Testis (tissue), 3 donors: ENCODE data around the gene MS4A15. TPM values are rescaled to one million over a fixed set of nuclear protein-coding genes. Genes with fewer than 3 reads are reported as not detected.

Experiments
- DNase-seq: peaks from one replicate; pipeline ENCODE4 v3.0.0-alpha.2; 2019
- H3K27ac ChIP-seq, 2 donors: fragments of 200-600 bp; sonication (generic); one replicate each; pipeline ENCODE4 v1.5.1; 2019
- H3K27me3 ChIP-seq: fragments of 200-600 bp; sonication (generic); one replicate; pipeline ENCODE4 v1.5.1; 2019
- H3K36me3 ChIP-seq: fragments of 200-600 bp; sonication (generic); one replicate; pipeline ENCODE4 v1.5.1; 2017; ENCODE audit warnings: low read depth; ENCODE audit errors: missing control alignments
- H3K4me1 ChIP-seq: fragments of 200-600 bp; sonication (generic); one replicate; pipeline ENCODE4 v1.5.1; 2019
- H3K4me3 ChIP-seq, 2 donors: fragments of 200-600 bp; sonication (generic); one replicate each; pipeline ENCODE4 v1.5.1; 2017 to 2019
- H3K9me3 ChIP-seq: fragments of 200-600 bp; sonication (generic); one replicate; pipeline ENCODE4 v1.5.1; 2017
- POLR2A ChIP-seq: fragments of 450-650 bp; IDR thresholded peaks from one replicate; pipeline ENCODE4 v1.6.1; 2017; ENCODE audit warnings: antibody characterized with exemption, mild to moderate bottlenecking, moderate library complexity
- WGBS, 2 donors: methylation state at CpG; one replicate each; pipeline ENCODE4 v1.1.5; 2018; 5-methylcytosine and 5-hydroxymethylcytosine counted together
- intact Hi-C: fragments of 100-400 bp; cut with DNase I; formaldehyde crosslinking; loops from one replicate; pipeline ENCODE4 v1.15.1; 2023; ENCODE audit warnings: low total_unique reads
- polyA plus RNA-seq: library from polyadenylated mRNA; stranded (reverse); fragments of 350-450 nt; fragmentation: Illumina TruSeq; extraction: RNeasy Lipid Tissue Mini Kit (QIAGEN cat#74804); gene quantifications from one replicate; pipeline ENCODE4 v1.2.3, GENCODE V29; 2014; ENCODE audit warnings: low read depth, low replicate concordance; ENCODE audit not compliant: insufficient read depth
- total RNA-seq, 2 donors: library from RNA; depleted of rRNA; stranded (reverse); fragments of >200 nt; gene quantifications; one replicate each; pipeline ENCODE4 v1.2.3, GENCODE V29; 2016
- TF ChIP-seq, protein P1 (sequence below), 3 experiments: fragments of 450-650 bp in 2 of 3; fragments of 200-600 bp in 1 of 3; sonication (generic) in 1 of 3; IDR thresholded peaks; one replicate each; pipeline ENCODE4 v1.5.1; 2016 to 2019; ENCODE audit warnings: antibody characterized with exemption in 3 of 3, mild to moderate bottlenecking in 2 of 3, moderate library complexity in 1 of 3

Gene MS4A15
- total and polyA plus RNA-seq, 3 donors from 2014 or later: 0.31 to 0.82 (median 0.56) TPM

DNA sequence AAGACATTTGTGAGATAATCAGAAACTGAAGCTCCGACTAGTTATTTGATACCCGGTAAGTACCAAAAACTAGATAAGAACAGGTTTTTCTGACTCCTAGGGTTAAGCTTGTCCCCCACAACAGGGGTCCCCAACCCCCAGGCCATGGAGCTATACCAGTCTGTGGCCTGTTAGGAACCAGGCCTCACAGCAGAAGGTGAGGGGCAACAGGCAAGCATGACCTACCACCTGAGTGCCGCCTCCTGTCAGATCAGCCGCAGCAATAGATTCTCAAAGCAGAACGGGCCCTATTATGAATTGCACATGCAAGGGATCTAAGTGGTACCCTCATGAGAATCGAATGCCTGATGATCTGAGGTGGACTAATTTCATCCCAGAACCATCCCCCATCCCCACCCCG is 27.2 kb downstream of the MS4A15 start:
- no peak for TF ChIP-seq POLR2A
- TF ChIP-seq, protein P1, sequence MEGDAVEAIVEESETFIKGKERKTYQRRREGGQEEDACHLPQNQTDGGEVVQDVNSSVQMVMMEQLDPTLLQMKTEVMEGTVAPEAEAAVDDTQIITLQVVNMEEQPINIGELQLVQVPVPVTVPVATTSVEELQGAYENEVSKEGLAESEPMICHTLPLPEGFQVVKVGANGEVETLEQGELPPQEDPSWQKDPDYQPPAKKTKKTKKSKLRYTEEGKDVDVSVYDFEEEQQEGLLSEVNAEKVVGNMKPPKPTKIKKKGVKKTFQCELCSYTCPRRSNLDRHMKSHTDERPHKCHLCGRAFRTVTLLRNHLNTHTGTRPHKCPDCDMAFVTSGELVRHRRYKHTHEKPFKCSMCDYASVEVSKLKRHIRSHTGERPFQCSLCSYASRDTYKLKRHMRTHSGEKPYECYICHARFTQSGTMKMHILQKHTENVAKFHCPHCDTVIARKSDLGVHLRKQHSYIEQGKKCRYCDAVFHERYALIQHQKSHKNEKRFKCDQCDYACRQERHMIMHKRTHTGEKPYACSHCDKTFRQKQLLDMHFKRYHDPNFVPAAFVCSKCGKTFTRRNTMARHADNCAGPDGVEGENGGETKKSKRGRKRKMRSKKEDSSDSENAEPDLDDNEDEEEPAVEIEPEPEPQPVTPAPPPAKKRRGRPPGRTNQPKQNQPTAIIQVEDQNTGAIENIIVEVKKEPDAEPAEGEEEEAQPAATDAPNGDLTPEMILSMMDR (IDR thresholded peaks at IDR 0.05): no peak
- intact Hi-C loops: no loop called here
- Histone ChIP-seq H3K27ac (no peak overlapping the region), H3K27me3 (no peaks in the 10 kb centered on the region), H3K4me3 (no peak overlapping the region), H3K4me1 (peaks cover 18% of the 10 kb centered on the region), H3K9me3 (no peaks in the 10 kb centered on the region), H3K36me3 (no peaks in the 10 kb centered on the region)
- DNase-seq: no peak
- WGBS, 2 donors: 83 to 97% methylated on average over 7 of the region's 7 CpGs

DNA sequence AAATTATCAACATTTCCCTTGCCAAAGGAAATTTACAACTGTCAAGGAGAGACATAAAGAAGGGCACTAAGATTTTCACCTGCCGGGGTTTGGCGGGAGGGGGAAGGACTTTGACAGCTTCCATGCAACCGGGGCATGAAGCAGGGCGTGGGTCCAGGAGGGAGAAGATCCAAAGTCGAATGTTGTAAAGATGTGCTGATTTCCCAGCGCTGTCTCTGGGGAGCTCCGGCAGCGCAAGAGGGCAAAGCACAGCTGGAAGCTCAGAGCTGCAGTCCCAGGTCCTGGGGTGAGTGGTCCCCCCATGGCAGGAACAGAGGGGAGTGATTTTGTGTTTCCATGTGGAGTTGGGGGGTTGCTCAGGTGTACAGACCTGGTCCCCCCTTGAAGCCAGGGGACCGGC is 28.5 kb downstream of the MS4A15 start, which contains the start of gene MS4A10:
Gene MS4A10, plus strand, starts transcription at position 198 of the 400 bp plus-strand sequence. CDS start 5,003 bp downstream, outside the sequence.
- peaks cover 18% of the 10 kb centered on the region for H3K4me1 ChIP-seq
- DNase-seq: no peak
- no peak within 1 kb of the TSS for H3K4me3 ChIP-seq
- no peaks in the 10 kb centered on the region for H3K27me3 ChIP-seq
- no peak within 1 kb of the TSS for H3K27ac ChIP-seq
- WGBS, 2 donors: 60 to 64% methylated on average over 9 of the region's 9 CpGs
- H3K36me3 ChIP-seq: no peaks in the 10 kb centered on the region
- intact Hi-C loops: no loop called here
- H3K9me3 ChIP-seq: no peaks in the 10 kb centered on the region
- TF ChIP-seq POLR2A: no peak
- TF ChIP-seq, protein P1 (IDR thresholded peaks at IDR 0.05): no peak

DNA sequence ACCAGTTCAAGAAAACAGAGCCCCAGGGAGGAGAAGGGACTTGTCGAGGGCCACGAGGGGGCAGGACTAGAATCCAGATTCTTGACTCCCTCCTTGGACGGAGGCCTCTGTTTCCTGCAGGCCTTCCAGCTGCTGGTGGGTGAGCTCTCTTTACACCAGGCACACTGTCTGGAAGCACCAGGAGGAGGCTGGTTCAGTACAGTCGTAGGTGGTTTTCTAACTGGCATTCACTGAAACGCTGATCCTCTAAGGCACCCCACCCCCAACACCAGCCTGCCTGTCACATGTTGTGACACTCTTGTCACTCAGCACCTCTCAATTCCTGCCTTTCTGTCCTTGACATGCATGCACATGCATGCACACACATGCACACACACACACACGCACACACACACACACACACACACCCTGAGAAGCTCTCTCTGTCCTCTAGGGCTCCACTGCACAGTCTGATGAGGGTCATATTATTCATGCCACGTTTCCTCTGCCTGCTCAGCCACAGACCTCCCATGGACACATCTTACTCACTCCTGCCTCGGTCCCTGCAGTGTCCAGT is 29.2 kb downstream of the MS4A15 start:
- H3K27ac ChIP-seq: no peak overlapping the region
- intact Hi-C loops: no loop called here
- no peak overlapping the region for H3K4me3 ChIP-seq
- peaks cover 18% of the 10 kb centered on the region for H3K4me1 ChIP-seq
- TF ChIP-seq POLR2A: no peak
- TF ChIP-seq, protein P1 (IDR thresholded peaks at IDR 0.05): no peak
- H3K36me3 ChIP-seq: no peaks in the 10 kb centered on the region
- DNase-seq: no peak
- no peaks in the 10 kb centered on the region for H3K9me3 ChIP-seq
- no peaks in the 10 kb centered on the region for H3K27me3 ChIP-seq
- WGBS, 2 donors: 48 to 71% methylated on average over 8 of the region's 8 CpGs

DNA sequence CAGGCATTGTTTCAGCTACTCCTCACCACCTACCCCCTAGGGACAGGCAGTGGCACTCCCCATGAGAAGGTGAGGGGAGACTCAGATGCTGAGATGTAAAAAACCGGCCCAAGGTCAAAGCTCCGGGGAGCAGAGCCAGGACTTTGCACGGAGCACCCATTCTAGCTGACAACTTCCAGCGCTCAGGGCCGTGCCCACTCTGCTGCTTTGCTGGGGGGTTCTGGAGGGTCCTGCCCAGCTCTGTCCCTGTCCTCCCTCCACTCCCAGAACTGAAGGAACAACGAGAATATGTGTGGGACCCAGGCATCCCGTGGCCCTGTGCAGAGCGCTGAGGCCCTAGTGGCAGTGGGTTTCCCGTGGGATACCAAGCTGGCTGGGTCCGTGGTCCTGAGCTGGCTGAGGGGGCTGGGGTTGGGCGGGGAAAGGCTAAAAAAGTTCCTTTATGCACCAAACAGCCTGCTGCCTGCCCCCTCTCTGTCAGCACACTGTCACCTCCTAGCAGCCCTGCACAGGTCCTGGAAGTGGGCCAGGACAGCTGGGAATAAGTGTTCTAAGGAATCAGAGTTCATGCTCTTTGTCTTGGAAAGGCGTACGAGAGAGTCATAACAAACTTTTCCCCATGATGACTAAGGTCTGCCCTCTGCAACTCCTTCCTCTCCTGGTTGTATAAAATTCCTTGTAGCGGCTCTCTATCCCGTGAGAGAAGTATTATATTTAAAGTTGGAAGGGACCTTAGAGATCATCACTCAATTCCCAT is 30.3 kb downstream of the MS4A15 start:
- Histone ChIP-seq H3K4me3 (no peak overlapping the region), H3K36me3 (no peaks in the 10 kb centered on the region), H3K4me1 (peaks cover 18% of the 10 kb centered on the region), H3K27ac (no peak overlapping the region), H3K9me3 (no peaks in the 10 kb centered on the region), H3K27me3 (no peaks in the 10 kb centered on the region)
- intact Hi-C loops: no loop called here
- peak; percentile 83 for DNase-seq
- no peak for TF ChIP-seq POLR2A
- WGBS, 2 donors: 34 to 45% methylated on average over 14 to 15 of the region's 15 CpGs

DNA sequence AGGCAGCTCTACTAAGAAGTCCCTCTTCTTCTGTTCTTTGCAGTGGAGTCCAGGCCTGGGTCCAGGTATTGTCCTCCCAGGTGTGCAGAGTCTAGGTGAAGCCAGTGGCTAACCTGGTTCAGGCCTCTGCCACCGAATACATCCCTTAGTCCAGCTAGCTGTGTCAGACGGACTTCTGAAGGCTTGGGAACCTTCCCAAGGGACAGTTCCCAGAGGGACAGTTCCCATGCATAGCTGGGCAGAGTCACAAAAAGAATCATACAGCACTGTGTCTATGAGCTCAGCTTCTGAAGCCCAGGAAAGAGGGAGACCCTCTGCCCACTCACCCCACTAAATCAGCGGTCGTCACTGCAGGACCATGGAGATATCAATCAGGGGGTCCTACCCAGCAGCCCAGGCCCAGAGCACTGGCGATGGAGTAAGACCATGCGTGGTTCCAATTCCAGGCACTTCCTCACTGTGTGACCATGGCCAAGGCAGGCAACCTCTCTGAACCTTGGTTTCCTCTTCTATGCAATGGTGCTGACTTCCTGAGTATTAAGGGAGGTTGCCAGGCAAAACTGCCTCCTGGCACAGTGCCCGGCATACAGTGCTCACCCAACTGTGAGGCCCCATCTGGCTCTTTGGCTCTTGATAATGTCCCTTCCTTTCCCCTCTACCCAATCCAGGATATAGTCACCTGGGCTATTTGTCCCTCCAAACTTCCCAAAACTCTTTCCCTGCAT is 31.9 kb downstream of the MS4A15 start:
- no peak for DNase-seq
- H3K4me3 ChIP-seq: no peak overlapping the region
- H3K27me3 ChIP-seq: no peaks in the 10 kb centered on the region
- H3K36me3 ChIP-seq: no peaks in the 10 kb centered on the region
- TF ChIP-seq, protein P1 (IDR thresholded peaks at IDR 0.05): no peak
- no peak for TF ChIP-seq POLR2A
- H3K4me1 ChIP-seq: peaks cover 18% of the 10 kb centered on the region
- 71 to 95% methylated on average over 5 to 7 of the region's 7 CpGs for WGBS, 2 donors
- intact Hi-C loops: no loop called here
- no peak overlapping the region for H3K27ac ChIP-seq
- no peaks in the 10 kb centered on the region for H3K9me3 ChIP-seq
